ENCODE data around the gene MICAL3.

Gene MICAL3

GRCh38 chr22:17970201-17970708, 54.1 kb downstream of the MICAL3 start:
- DNase-seq (ENCODE audit: low read depth) = no peak

- DNase-seq (ENCODE audit: low read depth) = no peak
Observed at GRCh38 chr22:17969701-17970113, 54.7 kb downstream of the MICAL3 start.

- DNase-seq (ENCODE audit: low read depth) = no peak
Observed at GRCh38 chr22:17968126-17968525, 56.2 kb downstream of the MICAL3 start.

GRCh38 chr22:17966403-17966717, 58.0 kb downstream of the MICAL3 start:
- DNase-seq (ENCODE audit: low read depth) = no peak

- no peak for DNase-seq (ENCODE audit: low read depth)
Observed at GRCh38 chr22:17965538-17966402, 58.6 kb downstream of the MICAL3 start.

- no peak for DNase-seq (ENCODE audit: low read depth)
Observed at GRCh38 chr22:17964643-17965042, 59.7 kb downstream of the MICAL3 start.

- DNase-seq (ENCODE audit: low read depth) = no peak
Observed at GRCh38 chr22:17964156-17964555, 60.2 kb downstream of the MICAL3 start.

GRCh38 chr22:17963015-17963414, 61.3 kb downstream of the MICAL3 start:
- no peak for DNase-seq (ENCODE audit: low read depth)

- DNase-seq (ENCODE audit: low read depth) = no peak
Observed at GRCh38 chr22:17962168-17962567, 62.2 kb downstream of the MICAL3 start.

- DNase-seq (ENCODE audit: low read depth) = no peak
Observed at GRCh38 chr22:17961446-17961729, 63.0 kb downstream of the MICAL3 start.

- no peak for DNase-seq (ENCODE audit: low read depth)
Observed at GRCh38 chr22:17960695-17961445, 63.5 kb downstream of the MICAL3 start.

- no peak for DNase-seq (ENCODE audit: low read depth)
Observed at GRCh38 chr22:17960011-17960410, 64.3 kb downstream of the MICAL3 start.

- no peak for DNase-seq (ENCODE audit: low read depth)
Observed at GRCh38 chr22:17958166-17958565, 66.2 kb downstream of the MICAL3 start.

- no peak for DNase-seq (ENCODE audit: low read depth)
Observed at GRCh38 chr22:17957693-17958092, 66.7 kb downstream of the MICAL3 start.

- no peak for DNase-seq (ENCODE audit: low read depth)
Observed at GRCh38 chr22:17957204-17957603, 67.2 kb downstream of the MICAL3 start.

- no peak for DNase-seq (ENCODE audit: low read depth)
Observed at GRCh38 chr22:17956630-17957029, 67.7 kb downstream of the MICAL3 start.

GRCh38 chr22:17955590-17956379, 68.6 kb downstream of the MICAL3 start:
- DNase-seq (ENCODE audit: low read depth) = no peak

GRCh38 chr22:17954860-17955587, 69.3 kb downstream of the MICAL3 start:
- no peak for DNase-seq (ENCODE audit: low read depth)

- DNase-seq (ENCODE audit: low read depth) = no peak
Observed at GRCh38 chr22:17954200-17954859, 70.0 kb downstream of the MICAL3 start.

GRCh38 chr22:17953147-17953546, 71.2 kb downstream of the MICAL3 start:
- no peak for DNase-seq (ENCODE audit: low read depth)

- no peak for DNase-seq (ENCODE audit: low read depth)
Observed at GRCh38 chr22:17952273-17952801, 72.0 kb downstream of the MICAL3 start.
